Kasumi-1 (cell line): ENCODE results near the gene PCDHGA12.
A peak's percentile ranks its signal among the peaks of the same experiment; 100 is the strongest.
"Not testable (repeated sequence)": the region's sequence is repeated elsewhere in the genome, so short reads cannot be mapped to it uniquely, and the experiment has no call there.

ENCODE experiments used
- DNase-seq, 2 experiments: peaks; one replicate each; lab custom pipeline; 2025; lab: John Stamatoyannopoulos, UW

The PCDHGA12 gene

GRCh38 chr5:141407790-141408505, 22.4 kb upstream of the PCDHGA12 start, which contains the start of gene PCDHGB6:
TSS of gene PCDHGB6 (plus strand) at chr5:141408021. CDS start at chr5:141408203, 182 bp downstream.
- not testable (repeated sequence) for DNase-seq

- no peak for DNase-seq
These were observed 20.6 kb upstream of the PCDHGA12 start for GRCh38 chr5:141409598-141410306.

- no peak for DNase-seq
These were observed 18.7 kb upstream of the PCDHGA12 start for GRCh38 chr5:141411575-141411974.

GRCh38 chr5:141412854-141413539, 17.3 kb upstream of the PCDHGA12 start, which contains the start of gene PCDHGA10:
TSS of gene PCDHGA10 (plus strand) at chr5:141412987. CDS start at chr5:141413176, 189 bp downstream.
- peak; percentile 83 to 88 for DNase-seq

GRCh38 chr5:141413540-141414069, 16.7 kb upstream of the PCDHGA12 start:
- peak in 1 of 2 experiments; percentile 9 for DNase-seq

GRCh38 chr5:141414548-141415274, 15.6 kb upstream of the PCDHGA12 start:
- not testable (repeated sequence) for DNase-seq

- not testable (repeated sequence) for DNase-seq
These were observed 15.1 kb upstream of the PCDHGA12 start for GRCh38 chr5:141415275-141415618.

GRCh38 chr5:141417494-141418172, 12.7 kb upstream of the PCDHGA12 start, which contains the start of gene PCDHGB7:
TSS of gene PCDHGB7 (plus strand) at chr5:141417677. CDS start at chr5:141417860, 183 bp downstream.
- not testable (repeated sequence) for DNase-seq

GRCh38 chr5:141419074-141419880, 11.0 kb upstream of the PCDHGA12 start:
- no peak for DNase-seq

- no peak for DNase-seq
These were observed 9.3 kb upstream of the PCDHGA12 start, which contains the start of gene PCDHGA11 for GRCh38 chr5:141420855-141421488. TSS of gene PCDHGA11 (plus strand) at chr5:141421051. CDS start at chr5:141421228, 177 bp downstream.

- DNase-seq = no peak
These were observed 8.8 kb upstream of the PCDHGA12 start for GRCh38 chr5:141421489-141421855.

- DNase-seq = no peak
These were observed 7.5 kb upstream of the PCDHGA12 start for GRCh38 chr5:141422742-141423291.

- no peak for DNase-seq
These were observed 2.4 kb upstream of the PCDHGA12 start for GRCh38 chr5:141427783-141428426.

GRCh38 chr5:141431286-141431685, 979 bp downstream of the PCDHGA12 start:
- no peak for DNase-seq

- not testable (repeated sequence) for DNase-seq
These were observed 2.0 kb downstream of the PCDHGA12 start for GRCh38 chr5:141432308-141432707.

- DNase-seq = not testable (repeated sequence)
These were observed 2.4 kb downstream of the PCDHGA12 start for GRCh38 chr5:141432726-141433125.

GRCh38 chr5:141434006-141434405, 3.7 kb downstream of the PCDHGA12 start:
- DNase-seq = no peak

GRCh38 chr5:141437221-141437620, 6.9 kb downstream of the PCDHGA12 start:
- DNase-seq = no peak
